Prostate gland (tissue), 2 donors: ENCODE results near the gene FFAR1. TPM values are rescaled to one million over a fixed set of nuclear protein-coding genes. Genes with fewer than 3 reads are reported as not detected.
A peak's percentile ranks its signal among the peaks of the same experiment; 100 is the strongest.

Source experiments
- DNase-seq: peaks from one replicate; pipeline ENCODE4 v3.0.0-alpha.2; 2019; ENCODE audit warnings: low spot score
- H3K27ac ChIP-seq, 2 donors: fragments of 200-600 bp; sonication (generic); 2 replicates each; pipeline ENCODE4 v1.5.1; 2017 to 2019
- H3K27me3 ChIP-seq: fragments of 200-600 bp; sonication (generic); replicated peaks from 2 replicates; pipeline ENCODE4 v1.5.1; 2019; ENCODE audit not compliant: insufficient read depth
- H3K36me3 ChIP-seq, 2 donors: fragments of 200-600 bp; sonication (generic); 1 replicate in 1 of 2; 2 replicates in 1 of 2; pipeline versions ENCODE4 v1.5.1 to v1.8.1; 2017 to 2019
- H3K4me1 ChIP-seq: fragments of 200-600 bp; sonication (generic); replicated peaks from 2 replicates; pipeline ENCODE4 v1.5.1; 2019
- H3K4me3 ChIP-seq, 2 donors: fragments of 200-600 bp; sonication (generic); 2 replicates each; pipeline ENCODE4 v1.5.1; 2017 to 2019
- H3K9me3 ChIP-seq: fragments of 200-600 bp; sonication (generic); 2 replicates; pipeline ENCODE4 v1.5.1; 2017
- POLR2A ChIP-seq: fragments of 450-650 bp; IDR thresholded peaks from one replicate; pipeline ENCODE4 v1.6.1; 2016; ENCODE audit warnings: antibody characterized with exemption, mild to moderate bottlenecking
- POLR2AphosphoS5 ChIP-seq: sonication (generic); formaldehyde crosslinking; IDR thresholded peaks from one replicate; pipeline ENCODE4 v1.6.1; 2017; ENCODE audit warnings: antibody characterized with exemption
- WGBS: methylation state at CpG from one replicate; pipeline ENCODE4 v1.1.5; 2018; 5-methylcytosine and 5-hydroxymethylcytosine counted together
- intact Hi-C: fragments of 100-400 bp; cut with DNase I; formaldehyde crosslinking; loops from one replicate; pipeline ENCODE4 v1.14.2; 2022
- total RNA-seq, 2 donors: library from RNA; depleted of rRNA; stranded (reverse); fragments of >200 nt; gene quantifications; one replicate each; pipeline ENCODE4 v1.1.0, GENCODE V29; 2016
- TF ChIP-seq, protein P1 (sequence below), 4 experiments: fragments of 200-600 bp in 2 of 4; fragments of 450-650 bp in 2 of 4; sonication (generic) in 2 of 4; IDR thresholded peaks; 1 replicate in 3 of 4; 2 replicates in 1 of 4; pipeline ENCODE4 v1.5.1; 2016 to 2019; ENCODE audit warnings: antibody characterized with exemption in 4 of 4, mild to moderate bottlenecking in 2 of 4, moderate library complexity in 2 of 4

Gene FFAR1
- total RNA-seq, 2 donors from 2014 or later, result 0.28 TPM; not detected in 1

DNA sequence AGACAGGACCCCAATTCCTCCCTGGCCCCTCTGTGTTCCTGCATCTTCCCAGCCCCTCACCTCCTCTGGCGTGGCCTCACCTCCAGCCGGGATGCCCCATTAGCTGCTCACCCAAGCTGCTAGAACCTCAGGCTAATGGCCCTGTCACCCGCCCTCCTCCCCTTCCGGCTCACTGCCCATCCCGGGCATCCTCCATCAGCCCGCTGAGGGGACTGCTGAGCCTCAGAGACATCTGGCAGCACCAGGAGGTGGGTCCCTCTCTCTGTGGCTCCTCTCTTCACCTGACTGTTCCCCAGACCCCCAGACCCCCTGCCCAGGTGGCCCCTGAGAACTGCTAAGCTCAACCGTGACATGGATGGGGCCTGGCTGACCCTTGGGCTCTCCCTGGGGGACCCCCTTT lies 2.9 kb downstream of the FFAR1 start:
- Histone ChIP-seq H3K4me3 (no peak overlapping the region), H3K27me3 (peaks cover 3% of the 10 kb centered on the region), H3K27ac (no peak overlapping the region), H3K36me3 (no peaks in the 10 kb centered on the region), H3K4me1 (no peaks in the 10 kb centered on the region), H3K9me3 (no peaks in the 10 kb centered on the region)
- intact Hi-C loops, result loop anchor here (5.0 to 10.0 kb wide), 2 partner anchors 147 to 364 kb away; partner anchors contain the start of gene KMT2B
- WGBS, result 67% methylated on average over 7 of the region's 7 CpGs
- TF ChIP-seq, protein P1, sequence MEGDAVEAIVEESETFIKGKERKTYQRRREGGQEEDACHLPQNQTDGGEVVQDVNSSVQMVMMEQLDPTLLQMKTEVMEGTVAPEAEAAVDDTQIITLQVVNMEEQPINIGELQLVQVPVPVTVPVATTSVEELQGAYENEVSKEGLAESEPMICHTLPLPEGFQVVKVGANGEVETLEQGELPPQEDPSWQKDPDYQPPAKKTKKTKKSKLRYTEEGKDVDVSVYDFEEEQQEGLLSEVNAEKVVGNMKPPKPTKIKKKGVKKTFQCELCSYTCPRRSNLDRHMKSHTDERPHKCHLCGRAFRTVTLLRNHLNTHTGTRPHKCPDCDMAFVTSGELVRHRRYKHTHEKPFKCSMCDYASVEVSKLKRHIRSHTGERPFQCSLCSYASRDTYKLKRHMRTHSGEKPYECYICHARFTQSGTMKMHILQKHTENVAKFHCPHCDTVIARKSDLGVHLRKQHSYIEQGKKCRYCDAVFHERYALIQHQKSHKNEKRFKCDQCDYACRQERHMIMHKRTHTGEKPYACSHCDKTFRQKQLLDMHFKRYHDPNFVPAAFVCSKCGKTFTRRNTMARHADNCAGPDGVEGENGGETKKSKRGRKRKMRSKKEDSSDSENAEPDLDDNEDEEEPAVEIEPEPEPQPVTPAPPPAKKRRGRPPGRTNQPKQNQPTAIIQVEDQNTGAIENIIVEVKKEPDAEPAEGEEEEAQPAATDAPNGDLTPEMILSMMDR (IDR thresholded peaks at IDR 0.05), result no peak
- TF ChIP-seq POLR2AphosphoS5 (no peak), POLR2A (no peak)
- DNase-seq, result no peak

DNA sequence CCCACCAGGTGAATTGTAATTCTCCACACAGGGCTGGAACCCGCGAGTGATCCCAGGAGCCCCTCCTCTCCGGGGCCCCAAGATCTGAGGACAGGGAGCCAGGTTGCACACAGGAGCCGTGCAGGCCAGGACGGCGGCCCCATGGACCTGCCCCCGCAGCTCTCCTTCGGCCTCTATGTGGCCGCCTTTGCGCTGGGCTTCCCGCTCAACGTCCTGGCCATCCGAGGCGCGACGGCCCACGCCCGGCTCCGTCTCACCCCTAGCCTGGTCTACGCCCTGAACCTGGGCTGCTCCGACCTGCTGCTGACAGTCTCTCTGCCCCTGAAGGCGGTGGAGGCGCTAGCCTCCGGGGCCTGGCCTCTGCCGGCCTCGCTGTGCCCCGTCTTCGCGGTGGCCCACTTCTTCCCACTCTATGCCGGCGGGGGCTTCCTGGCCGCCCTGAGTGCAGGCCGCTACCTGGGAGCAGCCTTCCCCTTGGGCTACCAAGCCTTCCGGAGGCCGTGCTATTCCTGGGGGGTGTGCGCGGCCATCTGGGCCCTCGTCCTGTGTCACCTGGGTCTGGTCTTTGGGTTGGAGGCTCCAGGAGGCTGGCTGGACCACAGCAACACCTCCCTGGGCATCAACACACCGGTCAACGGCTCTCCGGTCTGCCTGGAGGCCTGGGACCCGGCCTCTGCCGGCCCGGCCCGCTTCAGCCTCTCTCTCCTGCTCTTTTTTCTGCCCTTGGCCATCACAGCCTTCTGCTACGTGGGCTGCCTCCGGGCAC lies 3.9 kb downstream of the FFAR1 start:
- no peaks in the 10 kb centered on the region for H3K27me3 ChIP-seq
- 91% methylated on average over 47 of the region's 47 CpGs for WGBS
- H3K36me3 ChIP-seq, result no peaks in the 10 kb centered on the region
- intact Hi-C loops, result loop anchor here (2.0 to 10.0 kb wide), 3 partner anchors 117 to 363 kb away; partner anchors contain the start of gene KMT2B
- no peaks in the 10 kb centered on the region for H3K4me1 ChIP-seq
- no peak overlapping the region for H3K27ac ChIP-seq
- TF ChIP-seq, protein P1 (IDR thresholded peaks at IDR 0.05), result no peak
- TF ChIP-seq POLR2AphosphoS5 (no peak), POLR2A (no peak)
- H3K4me3 ChIP-seq, result no peak overlapping the region
- no peak for DNase-seq
- H3K9me3 ChIP-seq, result no peaks in the 10 kb centered on the region

DNA sequence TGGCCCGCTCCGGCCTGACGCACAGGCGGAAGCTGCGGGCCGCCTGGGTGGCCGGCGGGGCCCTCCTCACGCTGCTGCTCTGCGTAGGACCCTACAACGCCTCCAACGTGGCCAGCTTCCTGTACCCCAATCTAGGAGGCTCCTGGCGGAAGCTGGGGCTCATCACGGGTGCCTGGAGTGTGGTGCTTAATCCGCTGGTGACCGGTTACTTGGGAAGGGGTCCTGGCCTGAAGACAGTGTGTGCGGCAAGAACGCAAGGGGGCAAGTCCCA lies 4.4 kb downstream of the FFAR1 start:
- H3K4me3 ChIP-seq, result no peak overlapping the region
- H3K9me3 ChIP-seq, result no peaks in the 10 kb centered on the region
- TF ChIP-seq POLR2AphosphoS5, result no peak
- H3K27me3 ChIP-seq, result no peaks in the 10 kb centered on the region
- intact Hi-C loops, result loop anchor here (2.0 to 10.0 kb wide), 3 partner anchors 117 to 363 kb away; partner anchors contain the start of gene KMT2B
- no peaks in the 10 kb centered on the region for H3K36me3 ChIP-seq
- no peak overlapping the region for H3K27ac ChIP-seq
- 89% methylated on average over 18 of the region's 18 CpGs for WGBS
- no peak for DNase-seq
- H3K4me1 ChIP-seq, result no peaks in the 10 kb centered on the region

DNA sequence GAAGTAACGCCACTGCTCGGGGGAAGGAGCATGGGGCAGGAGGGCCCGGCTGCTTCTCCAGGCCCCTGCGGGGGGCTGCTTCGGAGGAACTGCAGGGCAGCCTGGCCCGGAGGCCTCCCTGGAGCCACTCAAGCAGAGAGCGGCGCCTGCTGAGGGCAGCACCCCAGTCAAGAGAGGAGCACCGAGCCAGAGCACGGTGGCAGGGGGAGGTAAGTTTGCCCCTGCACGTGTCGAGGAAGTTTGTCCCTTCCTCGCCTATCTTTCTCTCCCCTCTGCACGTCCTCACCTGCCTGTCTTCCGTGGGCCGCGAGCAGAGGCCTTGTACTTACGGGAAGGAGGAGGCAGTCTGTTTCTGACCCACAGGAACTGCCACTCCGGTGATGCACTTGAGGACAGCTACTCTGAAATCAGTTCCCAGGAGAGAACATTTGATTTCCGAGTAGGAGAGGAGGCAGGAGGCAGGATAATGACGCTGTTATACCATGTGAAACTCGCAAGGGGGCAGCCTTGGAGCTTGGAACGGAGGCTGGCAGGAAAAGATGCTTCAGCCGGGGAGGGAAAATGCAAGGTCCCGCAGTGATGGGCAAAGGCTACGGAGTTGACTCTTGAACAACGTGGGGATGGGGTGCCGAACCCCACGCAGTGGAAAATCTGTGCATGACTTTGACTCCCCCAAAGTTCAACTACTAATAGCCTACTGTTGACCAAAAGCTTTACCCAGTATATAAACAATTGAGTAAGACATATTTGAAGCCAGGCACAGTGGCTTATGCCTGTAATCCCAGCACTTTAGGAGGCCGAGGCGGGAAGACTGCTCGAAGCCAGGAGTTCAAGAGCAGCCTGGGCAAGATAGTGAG lies 5.0 kb downstream of the FFAR1 start:
- intact Hi-C loops, result loop anchor here (2.0 to 10.0 kb wide), 3 partner anchors 116 to 362 kb away; partner anchors contain the start of gene KMT2B
- no peak overlapping the region for H3K27ac ChIP-seq
- no peak overlapping the region for H3K4me3 ChIP-seq
- no peaks in the 10 kb centered on the region for H3K9me3 ChIP-seq
- DNase-seq, result peak; percentile 64
- TF ChIP-seq POLR2A, result no peak
- peak; percentile 66 for TF ChIP-seq POLR2AphosphoS5
- TF ChIP-seq, protein P1 (IDR thresholded peaks at IDR 0.05), result peak in 3 of 4 experiments; percentile 63 to 82 (median 79)
- 38% methylated on average over 32 of the region's 32 CpGs for WGBS
- no peaks in the 10 kb centered on the region for H3K27me3 ChIP-seq
- no peaks in the 10 kb centered on the region for H3K4me1 ChIP-seq
- no peaks in the 10 kb centered on the region for H3K36me3 ChIP-seq

DNA sequence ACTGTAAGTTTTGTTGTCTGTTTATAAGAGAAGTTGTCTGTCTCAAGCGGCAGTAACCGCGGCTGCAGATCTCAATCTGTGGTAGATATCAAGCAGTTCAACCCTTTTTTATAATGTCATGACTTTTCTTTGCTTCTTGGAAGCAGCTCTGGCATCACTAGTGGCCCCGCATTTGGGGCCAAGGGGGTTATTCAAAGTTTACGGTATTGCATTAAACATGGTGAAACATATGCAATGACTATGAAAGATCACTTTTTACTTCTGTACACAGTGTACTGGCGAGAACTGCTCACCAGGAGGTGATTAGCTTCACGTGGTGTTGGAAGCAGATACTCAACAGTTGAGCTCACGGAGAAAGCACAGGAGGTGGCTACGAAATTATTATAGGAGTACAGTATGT lies 5.9 kb downstream of the FFAR1 start:
- no peak overlapping the region for H3K4me3 ChIP-seq
- no peaks in the 10 kb centered on the region for H3K4me1 ChIP-seq
- intact Hi-C loops, result loop anchor here (2.0 to 10.0 kb wide), 3 partner anchors 115 to 361 kb away; partner anchors contain the start of gene KMT2B
- no peaks in the 10 kb centered on the region for H3K27me3 ChIP-seq
- TF ChIP-seq POLR2AphosphoS5 (peak; percentile 61), POLR2A (no peak)
- WGBS, result 38% methylated on average over 9 of the region's 9 CpGs
- H3K36me3 ChIP-seq, result no peaks in the 10 kb centered on the region
- no peak overlapping the region for H3K27ac ChIP-seq
- H3K9me3 ChIP-seq, result no peaks in the 10 kb centered on the region
- DNase-seq, result no peak
